ENCODE results near the gene JMJD8. TPM values are rescaled to one million over a fixed set of nuclear protein-coding genes. Genes with fewer than 3 reads are reported as not detected.

The JMJD8 gene
- polyA plus RNA-seq, 1 donor (not counting 4 experiments of a cell fraction or from before 2014, with no cell fraction given) = 20.1 TPM

DNA sequence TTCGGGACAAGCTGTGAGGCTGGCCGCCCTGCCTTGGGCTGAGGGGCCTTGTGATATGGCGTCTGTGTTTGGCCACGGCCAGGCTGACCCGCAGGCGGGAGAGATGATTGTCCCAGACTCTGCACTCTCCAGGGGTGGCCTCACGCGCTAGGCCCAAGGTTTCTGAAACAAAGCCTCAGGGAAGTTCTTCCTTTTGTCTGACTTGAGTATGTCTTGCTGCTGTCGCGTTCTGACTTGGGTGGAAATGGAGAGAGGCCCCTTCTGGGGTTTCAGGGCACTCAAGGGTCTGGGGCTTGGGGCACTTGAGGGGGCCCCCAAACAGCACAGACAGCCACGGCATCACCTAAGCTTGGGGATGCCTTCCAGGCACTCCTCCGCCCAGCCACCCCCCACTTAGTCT lies 26.9 kb upstream of the JMJD8 start:
- DNase-seq (ENCODE audit: low read depth, low spot score) (no peak), FAIRE-seq (no peak)
- Histone ChIP-seq H3K4me3 (ENCODE audit: control insufficient read depth in 2 of 3, extremely low read depth in 1 of 3, insufficient read depth in 2 of 3, low read depth in 1 of 3, low read length in 3 of 3) (no peak overlapping the region), H3K9ac (ENCODE audit: control insufficient read depth, extremely low read depth, insufficient read depth, low read length) (no peak overlapping the region), H3K9me3 (ENCODE audit: control insufficient read depth, low read depth, low read length) (no peaks in the 10 kb centered on the region), H3K27me3 (ENCODE audit: control insufficient read depth, extremely low read depth, insufficient read depth, low read length) (peaks cover 55% of the 10 kb centered on the region), H4K20me1 (ENCODE audit: control insufficient read depth, extremely low read depth, insufficient read depth, low read length) (peaks cover 2% of the 10 kb centered on the region), H2AFZ (ENCODE audit: control insufficient read depth, low read length) (no peak overlapping the region), H3K27ac (ENCODE audit: control insufficient read depth, insufficient read depth, low read length) (no peak overlapping the region), H3K9me1 (ENCODE audit: control insufficient read depth, extremely low read depth, insufficient read depth, low read length) (no peaks in the 10 kb centered on the region), H3K4me2 (ENCODE audit: control insufficient read depth, extremely low read depth, insufficient read depth, low read depth, low read length) (no peak overlapping the region), H3K36me3 (ENCODE audit: control insufficient read depth in 2 of 2, extremely low read depth in 1 of 2, insufficient read depth in 2 of 2, low read length in 2 of 2) (no peaks in the 10 kb centered on the region), H3K4me1 (ENCODE audit: control insufficient read depth, extremely low read depth, insufficient read depth, low read length) (peaks cover 16% of the 10 kb centered on the region), H3K79me2 (ENCODE audit: control insufficient read depth, insufficient read depth, low read length) (peaks cover under 1% of the 10 kb centered on the region)
- TF ChIP-seq CTCF (optimal IDR thresholded peaks at IDR 0.05 in 1 of 3, IDR thresholded peaks at IDR 0.05 in 1 of 3, conservative IDR thresholded peaks at IDR 0.05 in 1 of 3; ENCODE audit: extremely low read depth in 1 of 3, insufficient read depth in 2 of 3, low read length in 3 of 3) (no peak), EZH2 (IDR thresholded peaks at IDR 0.05; ENCODE audit: low read length) (no peak)
- dilution Hi-C loops (cut with MboI; ENCODE audit: extremely low pct_ligation_motif_present, low sequenced_read_pairs) = no loop called here

- DNase-seq (ENCODE audit: low read depth, low spot score) = no peak
Observed at GRCh38 chr16:710500-711075, 26.5 kb upstream of the JMJD8 start.

More at GRCh38 chr16:710500-711075, 26.5 kb upstream of the JMJD8 start:
- no peak overlapping the region for H3K9ac ChIP-seq (ENCODE audit: control insufficient read depth, extremely low read depth, insufficient read depth, low read length)
- no peak overlapping the region for H3K4me2 ChIP-seq (ENCODE audit: control insufficient read depth, extremely low read depth, insufficient read depth, low read depth, low read length)
- H3K9me1 ChIP-seq (ENCODE audit: control insufficient read depth, extremely low read depth, insufficient read depth, low read length) = no peaks in the 10 kb centered on the region
- H3K27me3 ChIP-seq (ENCODE audit: control insufficient read depth, extremely low read depth, insufficient read depth, low read length) = peaks cover 57% of the 10 kb centered on the region
- H4K20me1 ChIP-seq (ENCODE audit: control insufficient read depth, extremely low read depth, insufficient read depth, low read length) = peaks cover 2% of the 10 kb centered on the region
- dilution Hi-C loops (cut with MboI; ENCODE audit: extremely low pct_ligation_motif_present, low sequenced_read_pairs) = no loop called here
- no peak overlapping the region for H2AFZ ChIP-seq (ENCODE audit: control insufficient read depth, low read length)
- no peak overlapping the region for H3K4me3 ChIP-seq (ENCODE audit: control insufficient read depth in 2 of 3, extremely low read depth in 1 of 3, insufficient read depth in 2 of 3, low read depth in 1 of 3, low read length in 3 of 3)
- no peak overlapping the region for H3K27ac ChIP-seq (ENCODE audit: control insufficient read depth, insufficient read depth, low read length)
- H3K9me3 ChIP-seq (ENCODE audit: control insufficient read depth, low read depth, low read length) = no peaks in the 10 kb centered on the region
- H3K4me1 ChIP-seq (ENCODE audit: control insufficient read depth, extremely low read depth, insufficient read depth, low read length) = peaks cover 12% of the 10 kb centered on the region
- H3K79me2 ChIP-seq (ENCODE audit: control insufficient read depth, insufficient read depth, low read length) = no peaks in the 10 kb centered on the region
- H3K36me3 ChIP-seq (ENCODE audit: control insufficient read depth in 2 of 2, extremely low read depth in 1 of 2, insufficient read depth in 2 of 2, low read length in 2 of 2) = no peaks in the 10 kb centered on the region
- TF ChIP-seq CTCF (optimal IDR thresholded peaks at IDR 0.05 in 1 of 3, IDR thresholded peaks at IDR 0.05 in 1 of 3, conservative IDR thresholded peaks at IDR 0.05 in 1 of 3; ENCODE audit: extremely low read depth in 1 of 3, insufficient read depth in 2 of 3, low read length in 3 of 3) = no peak
- no peak for TF ChIP-seq EZH2 (IDR thresholded peaks at IDR 0.05; ENCODE audit: low read length)
- FAIRE-seq = no peak

All from keratinocyte (primary cell).